Small intestine (tissue), 7 donors: ENCODE results near the gene TMEM151B. TPM values are rescaled to one million over a fixed set of nuclear protein-coding genes. Genes with fewer than 3 reads are reported as not detected.
A peak's percentile ranks its signal among the peaks of the same experiment; 100 is the strongest.

Experiments
- DNase-seq, 2 donors: peaks; one replicate each; pipeline versions ENCODE4 v3.0.0 to v3.0.0-alpha.2; 2013
- FAIRE-seq: peaks from 2 replicates; lab custom pipeline; 2012; peaks lifted over from hg19 to GRCh38; lab: Jason Lieb, UNC
- H3K27ac ChIP-seq, 3 donors: one replicate each; pipeline ENCODE4 v1.5.1; 2013; ENCODE audit warnings: low read length in 2 of 3, mild to moderate bottlenecking in 2 of 3, control low read depth in 1 of 3, inconsistent platforms in 1 of 3, low read depth in 1 of 3, moderate library complexity in 1 of 3
- H3K27me3 ChIP-seq, 3 donors: one replicate each; pipeline ENCODE4 v1.6.1; 2013; ENCODE audit warnings: low read length in 3 of 3, inconsistent platforms in 1 of 3; ENCODE audit not compliant: control insufficient read depth in 3 of 3, insufficient read depth in 3 of 3
- H3K36me3 ChIP-seq, 3 donors: one replicate each; pipeline ENCODE4 v1.6.1; 2013; ENCODE audit warnings: low read length in 3 of 3, inconsistent platforms in 1 of 3, low read depth in 1 of 3, mild to moderate bottlenecking in 1 of 3, moderate library complexity in 1 of 3; ENCODE audit not compliant: control insufficient read depth in 3 of 3, insufficient read depth in 2 of 3
- H3K4me1 ChIP-seq, 3 donors: one replicate each; pipeline ENCODE4 v1.6.1; 2013; ENCODE audit warnings: low read length in 2 of 3, inconsistent platforms in 1 of 3, low read depth in 1 of 3, mild to moderate bottlenecking in 1 of 3, moderate library complexity in 1 of 3; ENCODE audit not compliant: control insufficient read depth in 3 of 3, insufficient read depth in 2 of 3
- H3K4me3 ChIP-seq, 3 donors: one replicate each; pipeline ENCODE4 v1.5.1; 2013; ENCODE audit warnings: low read length in 3 of 3, control low read depth in 1 of 3, inconsistent platforms in 1 of 3, low read depth in 1 of 3, mild to moderate bottlenecking in 1 of 3, moderate library complexity in 1 of 3
- H3K9me3 ChIP-seq, 2 donors: one replicate each; pipeline ENCODE4 v1.6.1; 2013; ENCODE audit warnings: low read depth in 1 of 2, low read length in 1 of 2; ENCODE audit not compliant: control insufficient read depth in 2 of 2, insufficient read depth in 1 of 2
- WGBS, 3 donors: extraction: QIAGEN DNeasy Blood & Tissue Kit; methylation state at CpG; one replicate each; pipeline ENCODE4 v1.1.7; 2013; 5-methylcytosine and 5-hydroxymethylcytosine counted together
- polyA plus RNA-seq, 4 donors: library from polyadenylated mRNA; stranded (reverse) in 3 of 4; unstranded in 1 of 4; fragments of 200-250 nt in 3 of 4; fragments of 120-200 nt in 1 of 4; gene quantifications; one replicate each; pipeline versions ENCODE4 v1.2.1 to v1.2.3, GENCODE V29; 2013
- donor health status: healthy with polysubstance abuse.
- donor health status: control.
- donor health status: control.
- donor health status: Bipolar disorder and iron deficiency.
- donor health status: healthy.

TMEM151B gene
- polyA plus RNA-seq, 4 donors = 0.96 to 3.1 TPM; not detected in 2

DNA sequence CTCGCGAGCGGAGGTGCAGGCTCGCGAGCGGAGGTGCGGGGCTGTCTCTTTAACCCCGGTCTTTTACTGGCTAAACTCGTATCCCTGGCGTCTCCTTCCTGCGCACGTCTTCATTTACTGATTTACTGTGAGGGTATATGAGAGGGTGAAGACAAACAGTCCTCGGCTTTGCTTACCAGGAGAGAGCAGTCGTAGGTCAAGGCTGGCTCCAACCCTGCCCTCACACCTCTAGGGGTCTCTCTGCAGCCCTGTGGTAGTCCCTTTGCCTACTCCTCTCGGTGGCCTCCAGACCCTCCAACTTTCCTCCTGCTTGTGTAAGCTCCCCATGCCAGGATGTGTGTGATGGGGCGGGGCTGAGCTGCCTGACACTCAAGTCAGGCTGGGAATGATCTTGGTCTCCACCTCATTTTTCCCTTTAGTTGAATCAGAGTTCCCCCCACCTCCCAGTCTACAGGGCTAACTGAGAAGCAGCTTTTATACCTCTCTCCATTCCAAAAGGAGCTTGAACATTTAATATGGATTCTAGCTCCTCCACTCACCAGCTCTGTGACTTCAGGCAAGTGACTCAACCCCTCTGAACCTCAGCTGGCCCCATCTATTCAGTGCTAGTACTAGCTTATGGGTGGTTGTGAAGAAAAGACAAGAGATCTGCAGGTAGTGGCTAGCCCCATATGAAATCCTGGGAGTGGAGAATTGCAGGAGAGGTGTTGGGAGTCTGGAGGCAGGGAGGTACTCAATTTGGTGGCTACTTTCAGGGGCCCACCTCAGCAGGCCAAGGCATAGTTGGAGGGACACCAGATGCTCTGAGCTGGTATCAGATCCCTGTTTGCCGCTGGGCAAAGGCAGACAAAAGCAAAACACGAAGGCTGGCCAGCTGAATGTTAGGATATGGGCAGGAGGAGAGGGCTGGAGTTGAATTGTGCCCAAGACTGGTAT lies 46.0 kb upstream of the TMEM151B start:
- Histone ChIP-seq H3K27me3 (peaks cover 0 to 2% (median 0%) of the 10 kb centered on the region in 3 donors), H3K4me1 (peaks cover 0 to 62% (median 5%) of the 10 kb centered on the region in 3 donors), H3K27ac (no peak overlapping the region), H3K9me3 (no peaks in the 10 kb centered on the region), H3K4me3 (peak overlapping the region in 2 of 3 donors; percentile 40 to 56), H3K36me3 (peaks cover 0 to 20% (median 0%) of the 10 kb centered on the region in 3 donors)
- FAIRE-seq (no peak), DNase-seq (peak in 1 of 2 donors; percentile 54)
- WGBS, 3 donors = 7 to 12% (median 9%) methylated on average over 11 to 18 of the region's 18 CpGs

DNA sequence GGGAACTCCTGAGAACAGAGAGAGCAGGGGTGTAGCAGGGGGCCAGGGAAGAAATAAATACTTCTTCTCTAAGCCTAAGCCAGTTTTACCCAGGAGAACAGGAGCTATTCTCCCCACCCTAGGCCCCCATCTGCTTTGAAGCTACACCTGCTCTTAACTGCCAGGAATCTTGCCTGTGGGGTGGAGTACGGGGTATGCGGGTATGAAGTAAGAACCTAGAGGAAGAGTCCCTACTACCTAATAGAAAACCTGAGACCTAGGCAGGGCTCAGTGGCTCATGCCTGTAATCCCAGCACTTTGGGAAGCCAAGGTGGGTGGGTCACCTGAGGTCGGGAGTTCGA lies 45.3 kb upstream of the TMEM151B start:
- Histone ChIP-seq H3K27ac (no peak overlapping the region), H3K36me3 (peaks cover 0 to 26% (median 0%) of the 10 kb centered on the region in 3 donors), H3K27me3 (peaks cover 0 to 2% (median 0%) of the 10 kb centered on the region in 3 donors), H3K4me3 (no peak overlapping the region), H3K9me3 (no peaks in the 10 kb centered on the region), H3K4me1 (peaks cover 0 to 59% (median 5%) of the 10 kb centered on the region in 3 donors)
- WGBS, 3 donors = 45 to 69% (median 69%) methylated on average over 4 of the region's 4 CpGs
- FAIRE-seq = no peak
- no peak for DNase-seq

DNA sequence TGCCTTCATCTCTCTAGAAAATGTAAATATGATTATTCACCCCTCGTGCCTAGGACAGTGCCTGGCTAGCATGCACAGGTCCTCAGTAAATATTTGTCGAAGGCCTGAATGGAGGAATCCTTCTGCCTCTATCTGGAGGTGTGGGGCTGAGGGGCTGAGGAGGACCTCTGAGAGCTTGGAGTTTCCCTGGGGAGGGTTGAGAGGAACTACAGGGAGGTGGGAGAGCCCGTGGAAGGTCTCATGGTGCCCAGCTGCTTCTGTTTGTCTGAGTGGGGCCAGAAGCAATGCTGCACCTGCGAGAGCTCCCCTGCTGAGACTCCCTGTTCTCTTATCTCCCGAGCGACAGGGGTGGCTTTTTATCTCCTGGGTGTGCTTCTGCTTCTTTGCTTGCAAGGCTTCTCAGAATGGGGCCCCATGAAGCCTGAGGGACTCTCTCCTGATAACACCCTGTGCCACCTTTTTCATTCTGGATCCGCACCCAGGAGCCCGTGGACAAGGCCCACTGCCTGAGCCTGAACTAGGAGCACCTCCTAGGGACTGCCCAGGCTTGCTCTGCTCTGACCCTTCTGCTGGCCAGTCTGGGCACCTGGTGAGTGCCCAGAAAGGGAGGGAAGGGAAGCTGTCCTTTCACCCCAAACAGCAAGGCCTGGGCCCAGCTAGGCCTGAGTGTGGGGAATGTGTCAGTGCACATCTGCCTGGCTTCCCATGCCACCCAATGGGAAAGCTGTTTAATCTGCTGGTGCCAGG lies 44.5 kb upstream of the TMEM151B start:
- DNase-seq (peak in 1 of 2 donors; percentile 55), FAIRE-seq (no peak)

DNA sequence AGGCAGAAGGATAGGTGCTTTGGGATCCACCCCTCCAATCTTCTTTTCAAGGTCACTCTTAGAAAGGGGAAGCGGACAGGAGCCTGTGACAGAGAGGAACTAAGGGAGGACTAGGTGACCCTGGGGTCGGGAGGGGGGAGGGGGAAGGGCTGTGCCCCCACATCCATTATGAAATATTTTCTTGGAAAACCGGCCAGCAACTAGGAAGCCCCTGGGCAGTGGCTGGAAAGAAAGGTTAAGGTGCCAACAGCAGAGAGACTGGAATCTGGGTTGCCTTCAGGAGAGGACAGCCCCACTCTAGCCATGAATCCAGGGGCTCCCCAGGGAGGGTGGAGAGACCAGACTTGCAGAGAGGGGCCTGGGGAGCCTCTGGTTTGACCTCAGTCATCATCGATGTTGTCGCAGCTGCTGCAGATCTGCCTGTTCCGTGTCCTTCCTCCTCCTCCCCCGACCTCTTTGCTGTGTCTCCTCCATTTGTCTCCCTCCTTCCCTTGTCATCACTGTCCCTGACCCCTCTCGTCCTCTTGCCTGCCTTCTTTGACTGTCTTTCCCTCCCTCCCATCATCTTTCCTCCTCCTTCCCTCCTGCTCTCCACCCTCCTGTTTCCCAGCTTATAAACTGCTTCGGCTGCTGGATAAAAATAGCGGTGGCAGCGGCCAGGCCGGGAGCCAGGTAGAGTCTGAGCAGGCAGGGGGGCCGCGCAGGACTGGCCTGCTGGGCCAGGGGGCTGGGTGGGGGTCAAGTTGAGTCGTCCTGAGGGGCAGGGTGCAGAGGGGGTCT lies 43.7 kb upstream of the TMEM151B start:
- DNase-seq (no peak), FAIRE-seq (no peak)
- Histone ChIP-seq H3K9me3 (no peaks in the 10 kb centered on the region), H3K36me3 (peaks cover 0 to 38% (median 0%) of the 10 kb centered on the region in 3 donors), H3K27me3 (peaks cover 0 to 2% (median 0%) of the 10 kb centered on the region in 3 donors), H3K27ac (no peak overlapping the region), H3K4me1 (peaks cover 0 to 49% (median 2%) of the 10 kb centered on the region in 3 donors), H3K4me3 (no peak overlapping the region)
- WGBS, 3 donors = 61 to 71% (median 70%) methylated on average over 15 of the region's 15 CpGs

More for the DNA sequence above, 44.5 kb upstream of the TMEM151B start:
- peaks cover 0 to 34% (median 0%) of the 10 kb centered on the region in 3 donors for H3K36me3 ChIP-seq
- H3K27ac ChIP-seq = peak overlapping the region in 1 of 3 donors; percentile 39
- no peaks in the 10 kb centered on the region for H3K9me3 ChIP-seq
- 27 to 67% (median 39%) methylated on average over 8 of the region's 8 CpGs for WGBS, 3 donors
- peaks cover 0 to 57% (median 5%) of the 10 kb centered on the region in 3 donors for H3K4me1 ChIP-seq
- no peak overlapping the region for H3K4me3 ChIP-seq
- peaks cover 0 to 2% (median 0%) of the 10 kb centered on the region in 3 donors for H3K27me3 ChIP-seq

DNA sequence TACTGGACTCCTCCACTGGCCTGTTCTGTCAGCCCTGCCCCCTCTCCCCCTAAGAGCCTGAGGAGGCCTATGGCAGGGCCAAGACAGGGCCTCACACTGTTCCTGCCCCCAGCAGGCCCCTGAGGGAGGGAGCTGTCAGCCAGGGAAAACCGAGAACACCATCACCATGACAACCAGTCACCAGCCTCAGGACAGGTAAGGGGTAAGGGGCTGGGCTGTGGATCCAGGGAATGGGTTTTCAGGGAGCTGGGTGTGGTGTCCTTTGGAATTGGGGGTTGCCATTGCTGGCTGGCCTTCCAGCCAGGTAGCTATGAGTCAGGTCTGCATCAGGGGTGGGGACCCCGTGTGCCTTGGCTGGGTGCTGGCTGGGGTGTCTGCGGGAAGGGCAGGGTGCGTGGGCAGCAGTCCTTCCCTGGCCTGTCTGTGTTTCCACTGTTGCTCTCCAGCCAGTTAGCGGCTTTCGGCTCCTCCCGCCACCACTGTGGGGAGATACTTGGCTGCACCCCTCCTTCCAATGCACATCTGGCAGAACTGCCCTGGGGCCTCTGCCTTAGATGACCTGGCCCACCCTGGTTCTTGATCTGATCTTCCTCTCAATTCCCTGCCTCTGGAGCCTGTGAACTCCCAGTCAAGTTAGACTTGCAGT lies 43.0 kb upstream of the TMEM151B start:
- Histone ChIP-seq H3K36me3 (peaks cover 0 to 44% (median 0%) of the 10 kb centered on the region in 3 donors), H3K27me3 (peaks cover 0 to 2% (median 0%) of the 10 kb centered on the region in 3 donors), H3K9me3 (no peaks in the 10 kb centered on the region), H3K27ac (peak overlapping the region in 1 of 3 donors; percentile 4), H3K4me1 (peaks cover 0 to 45% (median 0%) of the 10 kb centered on the region in 3 donors), H3K4me3 (no peak overlapping the region)
- WGBS, 3 donors = 59 to 86% (median 84%) methylated on average over 5 to 7 of the region's 7 CpGs
- DNase-seq (no peak), FAIRE-seq (no peak)

DNA sequence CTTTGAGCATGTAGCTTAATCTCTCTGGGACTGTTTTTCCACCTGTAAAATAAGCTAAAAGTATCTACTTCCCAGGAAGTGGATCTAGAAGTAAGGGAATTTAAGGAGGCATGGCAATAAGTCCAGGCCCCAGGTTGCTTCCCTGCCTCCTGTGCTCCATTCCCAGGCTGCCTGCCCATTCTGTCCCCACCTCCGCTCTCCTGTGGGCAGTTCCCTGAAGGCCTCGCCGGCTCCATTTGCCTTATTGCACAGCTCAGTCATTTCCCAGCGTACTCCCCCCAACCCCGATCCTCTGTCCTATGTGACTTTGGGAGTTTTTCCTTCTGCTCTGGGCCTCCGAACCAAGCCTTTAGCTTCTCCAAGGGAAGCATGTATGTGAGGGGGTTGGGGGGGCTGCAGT lies 42.2 kb upstream of the TMEM151B start:
- DNase-seq (no peak), FAIRE-seq (no peak)
- Histone ChIP-seq H3K27ac (no peak overlapping the region), H3K36me3 (peaks cover 0 to 52% (median 0%) of the 10 kb centered on the region in 3 donors), H3K27me3 (peaks cover 0 to 2% (median 0%) of the 10 kb centered on the region in 3 donors), H3K4me1 (peaks cover 0 to 38% (median 0%) of the 10 kb centered on the region in 3 donors), H3K9me3 (no peaks in the 10 kb centered on the region), H3K4me3 (no peak overlapping the region)
- 82 to 95% (median 90%) methylated on average over 6 of the region's 6 CpGs for WGBS, 3 donors

DNA sequence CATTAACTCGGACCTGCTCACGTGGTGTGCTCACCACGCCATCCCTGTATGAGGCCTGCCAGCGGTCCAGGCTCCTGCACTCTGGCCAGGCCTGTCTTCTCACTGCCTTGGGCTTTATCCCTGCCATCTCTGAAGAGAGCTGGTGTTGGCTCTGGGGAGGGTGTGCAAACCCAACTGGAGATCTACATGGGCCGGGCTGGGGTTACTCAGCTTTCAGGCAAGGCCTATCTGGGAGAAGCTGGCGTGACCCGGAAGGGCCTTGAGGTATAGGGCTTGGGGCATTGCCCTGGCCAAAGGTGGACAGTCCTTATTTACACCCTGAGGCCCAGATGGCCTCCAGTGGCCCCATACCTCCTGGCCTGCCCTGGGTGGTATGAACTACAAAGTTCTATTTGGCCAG lies 41.8 kb upstream of the TMEM151B start:
- peaks cover 0 to 37% (median 0%) of the 10 kb centered on the region in 3 donors for H3K4me1 ChIP-seq
- H3K36me3 ChIP-seq = peaks cover 0 to 56% (median 0%) of the 10 kb centered on the region in 3 donors
- H3K9me3 ChIP-seq = no peaks in the 10 kb centered on the region
- FAIRE-seq (no peak), DNase-seq (no peak)
- H3K4me3 ChIP-seq = no peak overlapping the region
- H3K27ac ChIP-seq = no peak overlapping the region
- 93 to 96% (median 95%) methylated on average over 7 of the region's 7 CpGs for WGBS, 3 donors
- no peaks in the 10 kb centered on the region for H3K27me3 ChIP-seq
